HG03060 (cell line): ENCODE measurements around the gene ZNF839.
"Not testable (repeated sequence)": the region's sequence is repeated elsewhere in the genome, so short reads cannot be mapped to it uniquely, and the experiment has no call there.

Experiments
- ATAC-seq: cut with Tn5 transposase; IDR thresholded peaks from one replicate; pipeline ENCODE4 v1.9.1; 2021; ENCODE audit warnings: low read depth, moderate number of reproducible peaks; ENCODE audit not compliant: unreplicated experiment

Gene ZNF839

DNA sequence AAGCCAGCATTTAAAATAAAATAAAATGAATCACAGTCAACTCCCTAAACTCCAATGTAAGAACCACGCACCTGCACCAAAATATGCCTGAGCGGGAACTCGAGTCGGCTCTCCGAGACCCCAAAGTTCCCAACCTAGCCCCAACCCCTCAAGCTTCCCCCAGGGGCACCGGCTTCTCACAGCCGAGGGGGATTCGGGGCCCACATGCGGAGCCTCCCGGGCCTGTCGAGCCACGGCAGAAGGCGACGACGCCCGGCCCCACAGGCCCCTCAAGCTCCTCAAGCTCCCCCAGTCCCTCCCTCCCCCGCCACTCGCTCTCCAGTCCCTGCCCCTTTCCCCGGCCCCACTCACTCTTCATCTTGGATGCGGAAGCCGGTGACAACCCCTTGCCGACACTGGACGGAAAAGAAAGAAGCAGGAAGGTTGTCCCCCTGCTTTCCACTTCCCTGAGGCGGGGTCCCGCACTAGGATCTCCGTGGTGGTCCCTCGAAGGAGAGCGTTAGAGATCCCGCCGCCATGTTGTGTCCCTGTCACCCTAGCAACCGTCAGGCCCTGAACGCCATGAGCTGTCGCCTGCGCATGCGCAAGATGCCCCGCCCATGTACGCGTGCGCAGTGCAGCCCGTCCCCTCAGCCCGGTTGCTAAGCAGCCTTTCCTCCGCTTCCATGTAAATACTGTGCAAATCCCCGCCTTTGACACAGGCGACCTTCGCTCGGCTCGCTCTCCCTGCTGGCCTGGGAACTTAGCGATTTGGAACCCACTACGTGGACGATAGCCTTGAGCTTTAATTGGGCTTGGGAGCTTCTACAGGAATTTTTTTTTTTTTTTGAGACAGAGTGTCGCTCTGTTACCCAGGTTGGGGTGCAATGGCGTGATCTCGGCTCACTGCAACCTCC, 14.7 kb upstream of the ZNF839 start, which contains the start of gene MOK:
Gene MOK, minus strand, starts transcription at position 554 of the 896 bp plus-strand sequence. Its CDS starts 196 bp downstream, at position 358.
- ATAC-seq, result peak; percentile 87

DNA sequence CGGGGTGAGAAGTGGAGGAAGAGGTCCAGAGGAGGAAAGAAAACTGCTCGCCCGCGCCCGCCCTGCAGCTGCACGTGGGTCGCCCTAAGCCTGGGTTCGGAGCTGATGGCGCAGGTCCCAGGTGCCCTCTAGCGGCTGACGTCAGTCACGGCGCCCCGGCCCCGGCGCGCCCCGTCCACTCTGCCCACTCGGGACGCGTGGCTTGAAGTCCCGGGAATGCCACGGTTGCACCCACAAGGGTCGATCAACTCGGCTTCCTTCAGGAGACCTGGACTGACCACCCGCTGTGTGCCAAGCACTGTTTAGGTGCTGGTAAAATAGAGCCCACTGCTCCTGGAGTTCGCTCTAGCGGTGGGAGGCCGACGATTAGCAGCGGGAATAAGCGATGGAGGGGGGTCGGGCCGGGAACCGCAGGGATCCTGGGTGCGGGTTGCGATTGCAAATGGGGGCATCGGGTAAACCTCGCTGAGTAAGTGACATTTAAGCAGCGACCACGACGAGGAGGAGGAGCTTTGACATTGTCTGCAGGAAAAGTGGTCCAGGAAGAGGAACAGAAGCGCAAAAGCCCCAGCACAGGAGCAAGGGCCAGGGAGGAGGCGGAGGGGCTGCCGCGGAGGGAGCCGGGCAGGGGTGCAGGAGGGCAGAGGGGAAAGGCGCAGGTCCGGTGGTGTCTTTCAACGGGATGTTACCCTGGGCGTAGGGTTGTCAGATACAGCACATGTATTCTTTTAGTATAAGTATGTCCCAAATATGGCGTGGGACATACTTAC, 5.1 kb upstream of the ZNF839 start:
- ATAC-seq, result no peak

DNA sequence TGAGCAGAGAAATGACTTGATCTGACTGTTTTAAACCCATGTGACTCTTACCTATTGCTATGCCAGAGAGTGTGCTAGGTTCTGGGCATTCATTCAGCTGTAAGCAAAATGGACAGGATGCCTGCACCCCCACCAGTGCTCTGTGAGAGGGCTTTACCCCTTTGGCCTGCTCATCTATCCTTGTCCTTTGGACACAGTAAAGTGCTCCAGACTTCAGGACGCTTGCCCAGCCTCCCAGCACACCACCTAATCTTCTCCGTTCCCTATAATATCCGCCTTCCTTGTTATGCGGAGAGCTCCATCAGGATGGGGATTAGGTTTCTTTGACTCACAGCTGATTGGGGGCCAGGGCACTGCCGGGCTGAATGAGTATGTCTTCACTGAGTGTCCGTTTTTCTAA, 4.4 kb upstream of the ZNF839 start:
- ATAC-seq, result no peak

DNA sequence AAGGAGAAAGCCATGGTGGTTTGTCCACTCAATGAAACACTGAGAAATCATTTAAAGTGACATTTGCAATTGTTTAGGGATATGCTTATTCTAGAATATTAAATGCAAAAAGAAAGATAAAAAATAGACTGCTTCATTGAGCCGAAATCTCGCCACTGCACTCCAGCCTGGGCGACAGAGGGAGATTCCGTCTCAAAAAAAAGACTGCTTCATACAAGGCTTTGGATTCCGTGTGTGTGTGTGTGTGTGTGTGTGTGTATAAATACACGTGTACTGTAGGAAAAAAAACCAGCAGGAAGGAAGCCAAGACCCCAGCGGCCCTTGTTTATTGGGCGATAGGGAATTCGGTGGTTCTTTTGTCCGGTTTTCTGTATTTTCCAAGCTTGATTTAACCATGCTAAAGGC, 3.2 kb upstream of the ZNF839 start:
- no peak for ATAC-seq

DNA sequence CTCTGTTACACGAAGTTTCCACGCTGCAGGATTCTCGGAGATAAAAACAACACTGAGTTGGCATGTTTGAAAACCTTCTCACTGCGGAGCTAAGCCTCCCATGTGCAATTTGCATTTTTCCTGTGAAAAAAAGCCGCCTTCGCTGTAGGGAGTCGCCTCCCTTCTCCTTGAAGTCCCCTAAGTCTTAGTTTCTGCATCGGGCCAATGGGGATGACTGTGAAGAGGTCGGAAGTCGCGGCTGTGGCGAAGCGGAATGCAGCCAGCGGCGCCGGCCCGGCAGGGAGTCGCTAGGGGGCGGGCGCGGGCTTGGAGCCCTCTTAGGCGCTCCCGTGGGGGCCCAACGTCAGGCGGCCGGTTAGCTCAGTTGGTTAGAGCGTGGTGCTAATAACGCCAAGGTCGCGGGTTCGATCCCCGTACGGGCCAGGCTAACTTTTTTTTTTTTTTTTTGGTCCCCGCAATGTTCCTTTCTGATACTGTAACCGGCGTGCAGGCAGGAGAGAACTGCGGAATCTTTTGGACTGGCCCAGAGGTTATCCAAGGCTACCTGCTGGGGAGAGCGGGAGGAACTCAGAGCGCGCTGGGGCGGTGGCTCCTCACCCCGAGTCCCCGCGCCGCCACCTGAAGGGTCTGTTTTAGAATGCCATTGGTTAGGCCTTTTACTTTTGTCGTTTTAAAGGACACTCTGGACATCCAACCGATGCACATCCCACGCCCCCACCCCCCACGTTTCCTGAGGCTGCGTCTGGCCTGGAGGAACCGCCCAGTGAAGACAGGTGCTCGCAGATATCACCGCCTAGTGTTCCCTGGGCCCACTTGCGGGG, 2.6 kb upstream of the ZNF839 start:
- ATAC-seq, result peak; percentile 56

DNA sequence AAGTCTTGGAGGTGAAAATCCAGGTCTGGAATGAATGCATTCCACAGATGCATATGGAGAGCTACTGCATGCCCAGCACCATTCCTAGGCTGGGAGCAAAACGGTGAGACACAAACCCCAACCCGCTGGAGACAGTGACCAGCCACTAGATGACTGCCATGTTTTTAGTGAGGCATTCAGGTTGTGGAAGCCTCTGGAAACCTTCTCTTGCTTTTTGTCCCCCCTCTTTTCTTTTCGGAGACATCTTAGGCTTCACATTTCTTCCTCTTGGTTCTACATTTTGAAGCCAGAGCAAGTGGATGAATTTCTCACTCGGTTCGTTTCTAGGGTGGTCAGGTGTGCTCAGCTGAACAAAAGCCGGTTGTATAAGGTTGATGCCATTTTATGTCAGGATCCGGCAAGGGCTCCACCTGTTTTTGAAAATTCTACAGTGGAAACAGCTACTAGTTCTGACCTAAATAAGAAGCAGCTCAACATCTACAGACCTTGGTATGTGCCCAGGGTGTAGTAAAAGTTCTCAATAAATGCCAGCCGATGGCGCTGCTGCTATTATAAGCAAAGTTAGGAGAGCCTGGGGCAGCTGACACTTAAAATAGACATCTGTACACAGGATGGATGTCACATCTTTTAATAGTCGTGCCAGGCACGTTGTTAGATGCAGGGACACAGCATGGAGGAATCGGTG, 1.8 kb upstream of the ZNF839 start:
- no peak for ATAC-seq

DNA sequence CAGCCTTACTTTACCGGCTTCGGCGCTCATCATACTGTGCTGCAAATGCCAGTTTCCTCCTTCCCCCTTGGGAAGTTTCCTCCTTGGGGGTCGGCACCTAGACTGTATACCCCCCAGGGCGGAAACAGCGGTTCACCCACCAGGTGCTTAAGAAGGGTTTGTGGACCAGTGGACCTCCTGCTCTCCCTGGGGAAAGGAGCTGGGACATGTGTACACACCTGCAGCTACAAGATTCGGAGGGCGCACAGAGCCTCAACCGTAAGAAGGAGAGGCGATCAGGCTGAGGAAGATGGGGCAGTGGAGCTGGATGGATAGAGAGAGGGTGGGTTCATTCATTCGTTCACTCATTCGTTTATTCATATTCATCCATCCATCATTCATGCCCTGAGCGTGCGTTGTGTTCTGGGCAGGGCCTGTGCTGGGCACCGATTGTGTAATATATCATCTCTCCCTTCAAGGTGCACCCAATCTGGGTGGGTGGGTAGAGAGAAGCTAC, 717 bp upstream of the ZNF839 start:
- no peak for ATAC-seq

DNA sequence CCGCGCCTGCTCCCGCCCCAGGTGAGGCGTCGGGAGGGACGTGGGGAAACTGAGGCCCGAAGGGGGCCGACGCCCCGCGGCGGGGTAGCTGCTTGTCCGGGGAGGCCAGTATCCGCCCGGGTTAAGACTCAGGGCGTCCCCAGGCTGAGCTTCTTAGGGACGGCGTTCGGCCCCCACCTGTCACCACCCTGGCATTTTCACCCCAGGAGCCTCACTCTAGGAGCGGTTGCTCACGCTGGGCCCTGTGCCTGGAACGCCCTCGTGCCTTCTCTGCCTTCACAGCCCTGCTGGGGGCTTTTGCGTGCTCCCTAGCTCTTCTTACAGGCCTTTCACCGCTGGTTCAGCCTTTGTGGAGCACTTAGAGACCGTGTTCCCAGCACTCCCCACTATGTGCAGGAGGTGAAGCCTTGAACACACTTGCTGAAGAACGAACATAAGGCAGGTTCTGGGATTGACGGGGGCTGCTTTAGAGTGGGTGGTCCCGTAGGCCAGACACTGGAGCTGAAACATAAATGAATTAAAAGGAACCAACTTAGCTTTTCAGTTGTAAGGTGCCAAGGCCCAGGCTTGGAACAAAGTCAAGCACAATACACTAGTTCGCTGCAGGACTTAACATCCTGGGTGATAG, 601 bp downstream of the ZNF839 start:
- no peak for ATAC-seq

DNA sequence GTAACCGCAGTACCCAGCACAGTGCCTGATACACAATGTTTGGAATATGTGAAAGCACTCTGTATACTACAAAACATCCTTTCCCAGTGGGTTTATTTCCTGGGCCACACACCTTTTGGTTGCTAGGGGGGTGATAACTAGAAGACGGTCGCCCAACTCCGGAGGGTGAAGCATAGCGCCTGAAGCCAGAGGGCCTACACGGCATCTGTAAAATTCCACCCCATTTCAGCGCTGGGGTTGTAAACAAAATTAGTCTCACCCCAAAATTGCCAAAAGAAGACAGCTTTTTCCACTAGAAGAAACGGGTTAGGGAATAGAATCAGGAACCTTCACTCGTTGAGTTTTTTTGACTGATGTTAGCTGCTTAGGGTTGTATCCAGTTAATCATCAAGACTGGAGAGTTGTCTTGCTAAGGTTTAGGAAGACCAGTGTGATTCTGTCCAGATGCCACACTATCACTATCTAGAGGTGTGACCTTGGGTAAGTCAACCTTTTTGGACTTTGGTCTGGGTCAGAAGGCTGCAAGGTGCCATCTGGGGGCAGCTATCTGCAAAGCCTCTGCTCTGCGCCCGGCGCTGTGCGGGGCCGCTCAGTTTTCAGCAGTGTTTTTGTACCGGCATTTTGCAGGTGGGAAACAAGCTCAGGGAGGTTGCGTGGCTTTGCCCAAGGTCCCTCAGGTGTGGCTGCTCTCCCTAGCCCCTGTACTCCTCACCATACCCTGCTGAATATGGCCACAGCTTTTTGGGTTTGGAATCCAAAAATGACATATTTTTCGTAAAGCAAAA, 1.3 kb downstream of the ZNF839 start:
- no peak for ATAC-seq

DNA sequence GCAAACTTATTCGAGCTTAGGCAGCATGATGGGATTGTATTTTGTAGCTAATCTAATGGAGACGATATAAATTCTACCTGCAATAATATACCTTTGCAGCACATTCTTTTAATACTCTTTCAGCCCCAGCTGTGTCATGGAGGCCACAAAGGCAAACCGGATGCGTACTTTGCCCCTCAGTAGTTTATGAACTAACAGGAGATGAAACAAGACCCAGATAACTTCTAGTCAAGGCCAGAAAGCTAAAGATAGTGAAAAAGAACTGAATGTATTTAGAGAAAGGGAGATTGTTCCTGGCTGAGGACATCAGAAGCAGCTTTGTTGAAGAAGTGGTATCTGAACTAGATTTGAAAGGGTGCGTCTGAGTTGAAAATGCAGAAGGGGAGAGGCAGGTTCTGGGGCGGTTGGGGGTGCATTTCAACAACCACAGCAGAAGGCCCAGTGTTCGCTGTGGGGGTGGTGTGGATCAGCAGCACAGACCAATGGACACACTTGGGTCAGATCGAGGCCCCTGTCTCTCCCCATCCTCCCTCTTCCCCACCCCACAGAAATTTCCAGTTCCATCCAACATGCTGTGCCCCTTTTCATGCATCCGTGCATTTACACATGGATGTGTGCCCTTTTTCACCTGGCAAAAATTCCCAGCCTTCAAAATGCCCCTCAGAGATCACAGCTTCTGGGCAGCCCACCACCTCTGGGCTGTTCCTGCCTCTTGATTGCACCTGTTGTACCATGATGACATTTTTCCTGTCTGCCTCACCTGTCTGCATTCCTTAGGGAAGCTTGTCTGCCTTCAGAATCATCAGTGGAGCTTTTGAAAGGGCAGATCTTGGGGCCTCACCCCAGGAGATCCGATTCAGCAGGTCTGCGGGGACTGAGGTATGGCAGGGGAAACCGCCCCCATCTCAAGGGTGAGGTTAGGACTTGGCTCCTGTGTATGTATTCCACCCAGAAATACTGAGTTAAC, 2.2 kb downstream of the ZNF839 start:
- no peak for ATAC-seq

DNA sequence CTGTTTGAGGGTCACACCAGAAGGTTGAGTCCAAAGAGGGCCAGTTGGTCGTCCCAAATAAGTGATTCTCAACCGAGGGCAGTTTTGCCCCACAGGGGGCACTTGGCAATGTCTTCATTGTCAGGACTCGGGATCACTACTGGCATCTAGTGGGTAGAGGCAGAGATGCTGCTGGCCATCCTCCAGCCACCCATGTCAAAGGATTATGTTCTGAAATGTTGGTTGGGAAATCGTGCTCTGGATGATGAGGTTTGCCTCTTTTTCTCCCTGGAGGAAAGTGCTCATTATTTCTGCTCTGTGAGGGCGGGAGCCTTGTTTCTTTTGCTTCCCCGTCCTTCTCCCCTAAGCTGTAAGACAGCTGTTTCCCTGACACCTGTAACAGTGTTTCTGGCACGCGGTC, 3.6 kb downstream of the ZNF839 start:
- no peak for ATAC-seq

DNA sequence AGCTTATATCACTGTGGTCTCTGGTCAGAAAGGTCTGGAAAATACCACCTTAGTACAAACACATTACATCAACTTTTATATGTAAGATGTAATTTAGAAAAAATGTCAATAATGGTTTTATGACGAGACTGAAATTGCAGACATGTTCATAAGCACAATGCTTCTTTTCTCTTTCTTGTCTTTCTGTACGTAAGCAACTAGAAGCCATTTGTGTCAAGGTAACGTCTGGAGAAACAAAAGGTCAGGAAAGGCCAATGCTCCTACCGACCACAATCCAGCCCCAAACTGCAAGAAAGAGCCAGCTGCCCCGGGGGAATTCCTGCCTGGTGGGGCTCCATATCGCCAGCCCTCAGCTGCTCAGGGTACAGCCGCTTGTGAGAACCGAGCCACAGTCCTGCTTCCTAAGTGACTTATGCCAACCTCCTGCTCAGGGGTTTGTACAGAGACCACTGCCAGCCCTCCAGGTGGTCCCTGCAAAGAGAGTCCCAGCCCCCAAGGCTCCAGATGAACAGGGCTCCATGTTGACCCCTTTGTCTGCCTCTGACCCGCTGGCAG, 6.3 kb downstream of the ZNF839 start:
- ATAC-seq, result no peak

DNA sequence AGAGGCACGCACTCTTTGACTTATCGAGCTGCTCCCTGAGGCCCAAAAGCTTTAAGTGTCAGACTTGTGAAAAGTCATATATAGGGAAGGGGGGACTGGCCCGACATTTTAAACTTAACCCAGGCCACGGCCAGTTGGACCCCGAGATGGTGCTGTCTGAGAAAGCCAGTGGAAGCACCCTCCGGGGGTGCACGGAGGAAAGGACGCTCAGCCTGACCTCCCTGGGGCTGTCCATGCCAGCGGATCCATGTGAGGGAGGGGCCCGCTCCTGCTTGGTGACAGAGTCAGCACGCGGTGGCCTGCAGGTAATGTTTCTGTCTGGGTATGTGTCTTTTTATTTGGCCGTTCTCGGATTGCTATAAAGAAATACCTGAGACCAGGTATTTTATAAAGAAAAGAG, 7.0 kb downstream of the ZNF839 start:
- ATAC-seq, result no peak

DNA sequence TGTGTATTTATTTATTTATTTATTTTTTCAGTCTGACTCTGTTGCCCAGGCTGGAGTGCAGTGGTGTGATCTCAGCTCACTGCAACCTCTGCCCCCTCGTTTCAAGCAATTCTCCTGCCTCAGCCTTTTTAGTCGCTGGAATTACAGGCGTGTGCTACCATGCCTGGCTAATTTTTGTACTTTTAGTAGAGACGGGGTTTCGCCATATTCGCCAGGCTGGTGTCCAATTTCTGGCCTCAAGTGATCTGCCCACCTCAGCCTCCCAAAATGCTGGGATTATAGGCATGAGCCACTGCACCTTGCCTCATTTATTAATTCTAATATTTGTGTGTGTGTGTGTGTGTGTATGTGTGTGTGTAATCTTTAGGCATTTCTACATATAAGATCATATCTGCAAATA, 9.8 kb downstream of the ZNF839 start:
- not testable (repeated sequence) for ATAC-seq

DNA sequence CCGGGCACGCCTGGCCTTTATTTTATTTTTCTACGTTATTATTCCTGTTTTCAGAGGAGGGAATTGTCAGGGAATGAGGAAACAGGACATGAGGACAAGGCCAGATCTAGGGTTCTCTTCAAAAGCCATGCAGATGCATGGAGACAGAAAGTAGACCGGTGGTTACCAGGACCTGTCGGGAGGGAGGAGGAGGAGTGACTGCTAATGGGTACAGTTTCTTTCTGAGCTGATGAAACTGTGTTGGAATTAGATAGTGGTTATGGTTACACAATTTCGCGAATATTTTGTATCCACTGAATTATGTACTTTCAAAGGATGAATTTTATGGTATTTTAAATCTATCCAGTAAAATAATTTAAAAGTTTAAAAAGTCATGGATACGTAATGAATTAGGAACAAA, 11.3 kb downstream of the ZNF839 start:
- no peak for ATAC-seq

DNA sequence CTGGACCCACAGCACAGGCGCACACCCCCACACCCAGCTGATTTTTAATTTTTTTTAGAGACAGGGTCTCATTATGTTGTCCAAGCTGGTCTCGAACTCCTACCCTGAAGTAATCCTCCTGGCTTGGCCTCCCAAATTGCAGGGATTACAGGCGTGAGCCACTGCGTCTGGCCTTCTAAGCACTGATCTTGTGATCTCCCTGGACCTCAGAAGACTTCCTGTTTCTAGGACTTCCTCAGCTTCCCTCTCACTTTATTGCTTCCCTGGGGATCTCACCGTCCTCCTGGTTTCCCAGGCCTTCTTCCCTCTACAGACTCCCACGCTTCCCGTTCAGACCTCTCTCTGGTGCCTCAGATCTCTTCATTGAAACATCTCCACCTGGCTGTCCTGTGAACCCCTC, 13.8 kb downstream of the ZNF839 start:
- no peak for ATAC-seq
